ENCODE measurements around the gene PXDC1.
"Not testable (repeated sequence)": the region's sequence is repeated elsewhere in the genome, so short reads cannot be mapped to it uniquely, and the experiment has no call there.

Gene PXDC1

GRCh38 chr6:3762359-3762758, 10.8 kb upstream of the PXDC1 start:
- DNase-seq = no peak

GRCh38 chr6:3761989-3762270, 10.4 kb upstream of the PXDC1 start:
- no peak for DNase-seq

GRCh38 chr6:3759646-3760232, 8.2 kb upstream of the PXDC1 start:
- DNase-seq = no peak

- no peak for DNase-seq
Observed at GRCh38 chr6:3758842-3759144, 7.3 kb upstream of the PXDC1 start.

- DNase-seq = not testable (repeated sequence)
Observed at GRCh38 chr6:3757998-3758841, 6.7 kb upstream of the PXDC1 start.

GRCh38 chr6:3757241-3757641, 5.7 kb upstream of the PXDC1 start:
- DNase-seq = no peak

GRCh38 chr6:3756546-3756945, 5.0 kb upstream of the PXDC1 start:
- no peak for DNase-seq

GRCh38 chr6:3755637-3756545, 4.4 kb upstream of the PXDC1 start:
- no peak for DNase-seq

- DNase-seq = no peak
Observed at GRCh38 chr6:3754776-3755175, 3.3 kb upstream of the PXDC1 start.

GRCh38 chr6:3754032-3754725, 2.7 kb upstream of the PXDC1 start:
- not testable (repeated sequence) for DNase-seq

- DNase-seq = no peak
Observed at GRCh38 chr6:3753228-3753835, 1.8 kb upstream of the PXDC1 start.

GRCh38 chr6:3752531-3753227, 1.2 kb upstream of the PXDC1 start:
- no peak for DNase-seq

- peak; percentile 46 for DNase-seq
Observed at GRCh38 chr6:3751730-3752530, 417 bp upstream of the PXDC1 start.

- no peak for DNase-seq
Observed at GRCh38 chr6:3750317-3751076, 1.0 kb downstream of the PXDC1 start.

GRCh38 chr6:3749977-3750316, 1.6 kb downstream of the PXDC1 start:
- no peak for DNase-seq

GRCh38 chr6:3749067-3749841, 2.3 kb downstream of the PXDC1 start:
- DNase-seq = no peak

- no peak for DNase-seq
Observed at GRCh38 chr6:3748208-3749066, 3.1 kb downstream of the PXDC1 start.

GRCh38 chr6:3747100-3747737, 4.3 kb downstream of the PXDC1 start:
- DNase-seq = no peak

All from NCI-H510A (cell line).